HEK293 (cell line): ENCODE results near the gene SH3BP1.

Experiments
- BCL11B ChIP-seq: fragments of 450-650 bp; formaldehyde crosslinking; IDR thresholded peaks from 2 replicates; pipeline ENCODE4 v1.5.1; 2016; ENCODE audit warnings: low read depth, missing biosample characterization, missing genetic modification characterization
- HIC1 ChIP-seq: fragments of 450-650 bp; formaldehyde crosslinking; IDR thresholded peaks from 2 replicates; pipeline ENCODE4 v1.5.1; 2016; ENCODE audit warnings: missing biosample characterization, missing genetic modification characterization
- PBX3 ChIP-seq: sonication (generic); formaldehyde crosslinking; IDR thresholded peaks from 2 replicates; pipeline ENCODE4 v1.8.1; 2022; ENCODE audit warnings: mild to moderate bottlenecking, moderate library complexity, missing genetic modification reagents
- PRDM1 ChIP-seq: fragments of 450-650 bp; formaldehyde crosslinking; IDR thresholded peaks from 2 replicates; pipeline ENCODE4; 2016; ENCODE audit warnings: missing biosample characterization, missing genetic modification characterization
- SALL2 ChIP-seq: fragments of 450-650 bp; formaldehyde crosslinking; IDR thresholded peaks from 2 replicates; pipeline ENCODE4 v1.5.0; 2017; ENCODE audit warnings: missing biosample characterization, mild to moderate bottlenecking, missing genetic modification characterization, borderline replicate concordance
- SP2 ChIP-seq: fragments of 450-650 bp; formaldehyde crosslinking; IDR thresholded peaks from 2 replicates; pipeline ENCODE4 v1.5.1; 2016; ENCODE audit warnings: missing biosample characterization, missing genetic modification characterization
- TCF7L2 ChIP-seq: IDR thresholded peaks from 2 replicates; pipeline ENCODE4 v1.6.1; 2011; ENCODE audit warnings: low read depth, mild to moderate bottlenecking, inconsistent platforms, low read length, moderate library complexity, borderline replicate concordance
- TSHZ1 ChIP-seq: fragments of 450-650 bp; formaldehyde crosslinking; IDR thresholded peaks from 2 replicates; pipeline ENCODE4 v1.5.1; 2016; ENCODE audit warnings: missing biosample characterization, missing genetic modification characterization, borderline replicate concordance
- WT1 ChIP-seq: fragments of 450-650 bp; formaldehyde crosslinking; IDR thresholded peaks from 2 replicates; pipeline ENCODE4 v1.5.1; 2016; ENCODE audit warnings: missing biosample characterization, missing genetic modification characterization
- ZBTB1 ChIP-seq: fragments of 450-650 bp; formaldehyde crosslinking; IDR thresholded peaks from 2 replicates; pipeline ENCODE4 v1.5.1; 2016; ENCODE audit warnings: missing biosample characterization, missing genetic modification characterization
- ZBTB20 ChIP-seq: fragments of 450-650 bp; formaldehyde crosslinking; IDR thresholded peaks from 2 replicates; pipeline ENCODE4 v1.5.1; 2016; ENCODE audit warnings: missing biosample characterization, missing genetic modification characterization
- ZBTB48 ChIP-seq: fragments of 450-650 bp; formaldehyde crosslinking; IDR thresholded peaks from 2 replicates; pipeline ENCODE4 v1.5.1; 2016; ENCODE audit warnings: missing biosample characterization, missing genetic modification characterization
- ZFP37 ChIP-seq: fragments of 450-650 bp; formaldehyde crosslinking; IDR thresholded peaks from 2 replicates; pipeline ENCODE4 v1.5.1; 2016; ENCODE audit warnings: missing biosample characterization, missing genetic modification characterization
- ZNF112 ChIP-seq: fragments of 450-650 bp; formaldehyde crosslinking; IDR thresholded peaks from 2 replicates; pipeline ENCODE4 v1.5.0; 2017; ENCODE audit warnings: missing biosample characterization, missing genetic modification characterization
- ZNF157 ChIP-seq: fragments of 450-650 bp; formaldehyde crosslinking; IDR thresholded peaks from 2 replicates; pipeline ENCODE4 v1.5.1; 2016; ENCODE audit warnings: missing biosample characterization, missing genetic modification characterization
- ZNF248 ChIP-seq: fragments of 450-650 bp; formaldehyde crosslinking; IDR thresholded peaks from 2 replicates; pipeline ENCODE4 v1.5.1; 2017; ENCODE audit warnings: missing biosample characterization, missing genetic modification characterization
- ZNF26 ChIP-seq: fragments of 450-650 bp; formaldehyde crosslinking; IDR thresholded peaks from 2 replicates; pipeline ENCODE4 v1.5.1; 2016; ENCODE audit warnings: missing biosample characterization, missing genetic modification characterization
- ZNF510 ChIP-seq: fragments of 450-650 bp; formaldehyde crosslinking; IDR thresholded peaks from 2 replicates; pipeline ENCODE4 v1.5.1; 2018; ENCODE audit warnings: mild to moderate bottlenecking, missing genetic modification characterization, missing biosample characterization; ENCODE audit not compliant: insufficient replicate concordance
- ZNF518A ChIP-seq: fragments of 450-650 bp; formaldehyde crosslinking; conservative IDR thresholded peaks from 2 replicates; pipeline ENCODE4 v1.5.1; 2016; ENCODE audit warnings: low read depth, missing biosample characterization, missing genetic modification characterization
- ZNF530 ChIP-seq: fragments of 450-650 bp; formaldehyde crosslinking; IDR thresholded peaks from 2 replicates; pipeline ENCODE4 v1.5.1; 2016; ENCODE audit warnings: low read depth, missing biosample characterization, missing genetic modification characterization
- ZNF544 ChIP-seq: fragments of 450-650 bp; formaldehyde crosslinking; IDR thresholded peaks from 2 replicates; pipeline ENCODE4 v1.5.0; 2017; ENCODE audit warnings: missing biosample characterization, missing genetic modification characterization
- ZNF629 ChIP-seq: fragments of 450-650 bp; formaldehyde crosslinking; IDR thresholded peaks from 2 replicates; pipeline ENCODE4 v1.5.1; 2017; ENCODE audit warnings: missing biosample characterization, missing genetic modification characterization
- ZNF692 ChIP-seq: fragments of 450-650 bp; formaldehyde crosslinking; IDR thresholded peaks from 2 replicates; pipeline ENCODE4 v1.5.1; 2016; ENCODE audit warnings: missing biosample characterization, missing genetic modification characterization

The SH3BP1 gene

GRCh38 chr22:37686002-37686982 lies 46.8 kb downstream of the SH3BP1 start, which contains the start of gene NOL12 (continued):
- TF ChIP-seq ZNF692 (tag by site-specific recombination): peak; percentile 93
- TF ChIP-seq ZNF112 (tag by site-specific recombination): no peak
- peak; percentile 69 for TF ChIP-seq WT1 (tag by site-specific recombination)
- TF ChIP-seq ZFP37 (tag by site-specific recombination): peak; percentile 94
- no peak for TF ChIP-seq ZNF510 (tag by site-specific recombination)
- TF ChIP-seq ZNF518A (tag by site-specific recombination): peak; percentile 83
- TF ChIP-seq ZBTB48 (tag by site-specific recombination): peak; percentile 99
- peak; percentile 90 for TF ChIP-seq ZNF629 (tag by site-specific recombination)
- peak; percentile 89 for TF ChIP-seq SP2
- TF ChIP-seq ZNF530 (tag by site-specific recombination): no peak
- TF ChIP-seq ZNF157 (tag by site-specific recombination): no peak
- no peak for TF ChIP-seq PRDM1 (tag by site-specific recombination)
- TF ChIP-seq ZNF248 (tag by site-specific recombination): no peak
- no peak for TF ChIP-seq HIC1 (tag by site-specific recombination)
- TF ChIP-seq TCF7L2: no peak
- peak; percentile 94 for TF ChIP-seq ZBTB20 (tag by site-specific recombination)
- TF ChIP-seq TSHZ1: peak; percentile 87
- TF ChIP-seq ZBTB1 (tag by site-specific recombination): peak; percentile 64; the same call in 1 of the 2 replicates
- TF ChIP-seq ZNF26 (tag by site-specific recombination): no peak
- TF ChIP-seq BCL11B: peak; percentile 61
- peak; percentile 46; the same call in 1 of the 2 replicates for TF ChIP-seq SALL2 (tag by site-specific recombination)
- no peak for TF ChIP-seq PBX3 (CRISPR knock-in tag)
- TF ChIP-seq ZNF544 (tag by site-specific recombination): no peak
